HG03457 (cell line): Measurements from ENCODE around the gene BMP10.
"Not testable (repeated sequence)": the region's sequence is repeated elsewhere in the genome, so short reads cannot be mapped to it uniquely, and the experiment has no call there.

Experiments used
- ATAC-seq: cut with Tn5 transposase; IDR thresholded peaks from one replicate; pipeline ENCODE4 v1.9.1; 2021; ENCODE audit warnings: moderate number of reproducible peaks; ENCODE audit not compliant: unreplicated experiment

The BMP10 gene

DNA sequence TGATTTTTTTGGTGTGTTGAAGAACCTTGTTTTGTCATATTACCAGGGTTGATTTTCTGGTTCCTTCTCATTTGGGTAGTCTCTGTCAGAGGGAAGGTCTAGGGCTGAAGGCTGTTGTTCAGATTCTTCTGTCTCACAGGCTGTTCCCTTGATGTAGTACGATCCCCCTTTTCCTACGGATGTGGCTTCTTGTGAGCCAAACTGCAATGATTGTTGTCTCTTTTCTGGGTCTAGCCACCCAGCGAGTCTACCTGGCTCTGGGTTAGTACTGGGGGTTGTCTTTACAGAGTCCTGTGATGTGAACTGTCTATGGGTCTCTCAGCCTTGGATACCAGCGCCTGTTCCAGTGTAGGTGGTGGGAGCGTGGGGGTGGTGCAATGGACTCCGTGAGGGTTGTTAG, 24.8 kb upstream of the BMP10 start:
- not testable (repeated sequence) for ATAC-seq

DNA sequence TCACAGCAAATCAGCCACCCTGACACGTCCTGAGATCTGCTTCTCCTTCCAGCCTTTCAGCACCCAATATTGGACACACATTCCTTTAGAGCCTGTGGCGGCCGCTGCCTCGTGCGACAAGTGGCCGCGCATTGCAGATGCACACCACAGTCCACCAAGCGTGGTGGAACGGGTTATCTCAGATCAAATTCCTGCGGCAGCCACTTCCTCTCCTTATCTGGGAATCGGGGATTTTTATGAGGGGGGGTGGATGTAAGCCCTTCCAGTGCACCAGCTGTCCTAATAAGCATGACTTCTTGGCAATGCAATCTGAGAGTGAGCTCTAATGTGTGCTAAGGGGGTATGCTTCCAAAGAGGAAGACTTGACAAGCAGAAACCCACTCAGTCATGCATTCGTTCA, 18.3 kb upstream of the BMP10 start:
- ATAC-seq: no peak

DNA sequence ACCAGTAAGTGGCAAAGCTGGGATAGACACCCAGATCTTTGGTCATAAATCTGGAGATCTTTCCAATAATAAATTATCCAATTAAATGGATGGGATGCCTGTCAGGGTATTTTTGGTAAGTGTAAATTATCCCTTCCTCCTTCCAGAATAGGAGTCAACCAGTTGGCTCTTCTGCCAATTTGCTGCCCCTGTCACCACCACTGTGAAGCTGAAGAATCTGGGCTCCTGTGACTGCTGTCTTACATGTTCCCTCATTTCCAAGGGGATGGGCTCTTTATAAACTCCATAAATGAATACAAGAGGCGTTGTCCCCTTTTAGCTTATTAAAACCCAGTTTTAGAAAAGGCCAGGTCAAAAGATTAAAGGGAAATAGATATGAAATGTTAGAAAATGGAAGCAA, 17.8 kb upstream of the BMP10 start:
- no peak for ATAC-seq

GRCh38 chr2:68888038-68888704, 17.0 kb upstream of the BMP10 start:
- no peak for ATAC-seq

GRCh38 chr2:68885811-68886075, 14.5 kb upstream of the BMP10 start:
- ATAC-seq: no peak

GRCh38 chr2:68885074-68885810, 14.0 kb upstream of the BMP10 start:
- ATAC-seq: no peak

GRCh38 chr2:68880213-68880612, 9.0 kb upstream of the BMP10 start:
- ATAC-seq: no peak

- ATAC-seq: no peak
Observed at GRCh38 chr2:68879296-68879695, 8.1 kb upstream of the BMP10 start.

DNA sequence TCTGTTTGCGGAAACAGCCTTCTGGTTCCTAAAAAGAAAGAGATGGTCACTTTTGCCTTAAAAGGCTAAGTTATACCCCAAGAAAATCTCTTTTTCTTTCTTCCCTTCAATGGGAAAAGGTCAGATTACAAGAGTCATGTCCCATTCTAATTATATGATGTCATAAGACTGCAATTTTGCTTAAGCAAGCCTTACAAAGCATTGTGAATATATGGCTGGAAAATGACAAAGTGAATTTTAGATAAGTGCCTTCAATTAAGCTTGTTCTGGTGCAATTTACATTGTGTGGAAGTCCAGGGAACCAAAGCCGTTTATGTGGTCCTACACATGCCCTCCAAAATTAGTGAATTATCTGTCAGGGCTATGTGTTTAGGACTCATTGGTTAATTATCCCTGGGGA, 7.6 kb upstream of the BMP10 start:
- no peak for ATAC-seq

- ATAC-seq: no peak
Observed at GRCh38 chr2:68878071-68878711, 7.0 kb upstream of the BMP10 start.

DNA sequence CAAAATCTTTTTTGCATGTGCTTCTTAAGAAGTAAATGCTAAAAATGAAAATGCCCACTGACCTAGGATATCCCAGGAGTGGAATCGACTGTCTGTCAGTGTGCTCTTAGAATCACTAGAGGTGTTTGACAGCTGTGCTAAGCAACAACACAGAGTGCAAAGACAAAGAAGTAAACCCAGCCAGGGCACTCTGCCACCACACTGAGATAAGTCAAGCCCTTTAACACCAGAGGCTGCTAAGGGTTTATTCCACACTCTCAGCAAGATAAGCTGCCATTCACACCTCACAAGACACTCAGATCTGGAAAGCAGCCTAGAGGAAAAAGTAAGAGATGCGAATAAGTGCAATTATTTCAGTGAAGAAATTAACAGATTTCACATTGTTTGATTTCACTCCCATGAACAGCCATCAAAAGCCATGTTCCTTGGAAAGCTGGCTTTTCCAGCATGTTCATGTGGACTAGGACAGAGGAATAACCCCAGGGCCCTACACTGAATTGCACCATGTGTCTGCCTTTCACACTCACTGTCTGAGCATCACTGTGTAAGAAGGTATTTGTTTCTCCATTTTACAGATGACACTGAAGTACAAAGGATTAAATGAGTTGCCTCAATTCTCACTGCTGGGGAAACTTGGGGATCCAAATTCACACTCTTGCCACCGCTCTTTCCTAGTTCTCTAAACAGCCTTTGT, 6.0 kb upstream of the BMP10 start:
- ATAC-seq: no peak

DNA sequence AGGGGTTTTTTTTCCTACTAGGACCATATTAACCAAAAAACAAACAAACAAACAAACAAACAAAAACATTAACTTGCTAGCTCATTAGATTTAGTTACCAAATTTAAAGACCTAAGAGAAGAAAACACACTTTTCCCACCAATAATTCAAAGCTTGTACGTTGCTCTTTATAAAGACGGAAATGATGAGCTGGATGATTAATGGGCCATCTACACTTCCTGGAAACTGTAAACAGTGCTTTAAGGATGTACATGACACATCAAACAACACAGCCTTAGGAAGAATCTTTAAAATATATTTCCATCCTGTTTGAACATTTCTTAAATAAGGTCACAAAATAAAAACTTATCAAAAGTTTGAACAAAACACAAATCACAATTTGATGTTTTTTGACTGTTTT, 982 bp downstream of the BMP10 start:
- ATAC-seq: no peak

DNA sequence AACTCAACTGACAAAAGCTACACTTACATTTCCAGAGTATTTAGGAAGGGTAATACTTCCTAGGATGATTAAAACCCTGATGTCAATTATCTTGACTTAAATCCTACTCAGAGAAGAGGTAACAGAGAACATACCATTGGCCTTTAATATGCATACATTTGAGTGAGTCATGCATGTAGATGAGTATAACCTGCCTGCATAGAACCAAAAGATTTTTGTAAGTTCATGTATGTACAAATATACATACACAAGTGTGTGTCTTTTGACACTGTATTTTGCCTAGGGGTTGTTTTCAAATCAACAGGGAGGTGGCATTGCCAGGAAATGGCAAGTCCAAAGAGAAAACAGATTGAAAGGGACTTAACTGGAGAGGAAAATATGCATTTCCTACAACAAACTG, 6.1 kb downstream of the BMP10 start:
- ATAC-seq: no peak

DNA sequence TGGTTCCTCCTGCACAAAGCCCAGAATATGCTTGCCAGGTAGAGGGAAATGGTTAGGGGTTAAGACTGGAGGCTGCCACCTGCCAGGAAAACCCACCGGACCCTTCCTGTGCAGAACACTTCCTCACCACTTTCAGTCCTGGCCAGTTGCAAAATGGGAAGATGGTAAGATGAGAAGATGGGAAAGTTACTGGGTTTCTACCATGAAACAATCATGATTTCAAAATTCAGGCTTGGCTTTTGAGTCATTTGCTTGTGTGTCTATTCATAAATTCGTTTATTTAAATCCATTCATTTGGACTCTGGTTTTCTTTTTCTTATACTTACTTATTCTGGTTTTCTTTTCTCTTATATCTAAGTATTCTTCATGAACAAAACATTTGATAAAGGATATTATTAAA, 7.2 kb downstream of the BMP10 start:
- ATAC-seq: no peak

DNA sequence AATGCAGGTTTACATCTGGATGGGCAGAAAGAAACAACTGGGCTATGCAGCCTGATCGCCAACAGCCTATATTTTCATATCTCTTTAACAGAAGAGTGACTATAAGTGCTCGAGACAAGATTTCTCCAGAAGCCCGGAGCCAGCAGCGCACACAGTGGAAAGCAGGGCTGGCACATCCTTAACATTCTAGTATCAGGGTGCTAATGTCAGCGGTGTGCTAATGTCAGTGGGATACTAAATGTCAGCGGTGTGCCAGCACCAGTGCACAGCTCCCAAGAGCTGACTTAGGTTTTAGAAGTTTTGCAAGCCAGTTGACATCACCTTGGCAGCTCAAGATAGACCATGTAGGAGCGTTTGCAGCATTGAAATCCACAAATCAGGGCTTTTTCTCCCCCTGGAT, 8.3 kb downstream of the BMP10 start:
- ATAC-seq: no peak

- no peak for ATAC-seq
Observed at GRCh38 chr2:68861330-68861729, 9.9 kb downstream of the BMP10 start.

DNA sequence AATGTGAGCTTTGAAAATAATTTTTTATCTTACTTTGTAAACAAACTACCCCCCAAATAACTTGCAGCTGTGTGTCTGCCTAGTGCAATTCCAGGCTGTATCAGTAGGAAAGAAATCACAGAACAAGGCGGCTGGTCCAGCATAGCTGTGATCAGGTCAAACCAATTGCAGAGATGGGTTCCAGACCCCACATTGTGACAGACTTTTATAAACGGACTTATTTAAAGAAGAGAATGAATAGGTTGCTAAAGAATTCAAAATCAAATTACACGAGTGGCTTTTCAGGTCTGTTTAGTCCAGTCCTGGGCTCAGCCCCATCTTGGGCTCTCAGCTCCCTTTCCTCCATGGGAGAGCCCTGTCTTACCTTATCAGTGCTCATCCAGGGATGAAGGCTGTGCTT, 11.1 kb downstream of the BMP10 start:
- ATAC-seq: no peak

- no peak for ATAC-seq
Observed at GRCh38 chr2:68857855-68858456, 13.2 kb downstream of the BMP10 start.

DNA sequence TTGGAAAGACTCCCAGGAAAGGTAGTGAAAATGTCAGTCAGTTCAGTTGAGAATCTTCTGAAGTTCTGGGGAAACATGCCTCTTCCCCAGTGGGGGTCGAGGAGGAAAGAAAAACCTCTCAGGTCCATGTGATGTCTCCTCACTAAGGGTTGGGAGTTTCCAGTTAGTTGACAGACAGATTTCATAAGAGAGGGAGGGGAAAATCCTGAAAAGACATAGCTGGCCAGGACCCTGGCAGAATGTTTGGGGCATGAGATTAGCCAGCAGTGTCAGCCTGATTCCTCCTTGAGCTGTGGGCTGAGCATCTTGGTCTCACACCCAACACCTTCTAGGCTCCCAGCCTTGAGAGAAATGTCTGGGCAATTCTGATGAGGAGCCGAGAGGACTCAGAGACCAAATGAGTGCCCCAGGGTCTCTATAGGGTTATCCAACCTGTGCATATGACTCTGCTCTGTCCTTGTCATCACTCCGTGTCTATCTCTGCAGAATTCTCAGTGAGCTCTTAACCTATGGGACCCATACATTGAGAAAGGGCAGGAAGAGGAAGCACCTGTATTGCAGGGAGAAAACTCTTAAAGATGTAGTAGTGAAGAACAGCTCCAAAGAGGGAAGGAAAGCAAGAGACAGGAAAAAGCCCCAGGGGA, 13.9 kb downstream of the BMP10 start:
- ATAC-seq: no peak

GRCh38 chr2:68855550-68855949, 15.6 kb downstream of the BMP10 start:
- ATAC-seq: no peak

DNA sequence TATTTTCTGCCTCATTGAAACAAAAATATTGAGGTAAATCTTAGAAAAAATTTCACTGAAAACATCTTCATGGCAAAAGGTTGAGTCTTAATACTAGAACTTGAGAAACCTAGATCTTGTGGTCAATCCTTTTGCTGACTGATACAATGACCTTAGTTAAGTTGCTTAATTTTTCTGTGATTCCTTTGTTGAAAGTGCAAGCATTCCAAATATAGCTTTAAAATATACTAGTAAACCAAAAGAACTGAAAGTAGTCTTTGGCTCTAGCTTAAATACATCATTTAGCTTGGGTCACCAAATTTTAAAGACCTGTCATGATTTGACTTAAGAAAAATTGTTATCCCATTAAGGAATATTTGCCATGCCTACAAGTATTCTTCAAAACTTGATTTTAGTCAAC, 16.7 kb downstream of the BMP10 start:
- ATAC-seq: no peak
